Smooth muscle cell (in vitro differentiated cells): ENCODE measurements around the gene SIGLEC5. TPM values are rescaled to one million over a fixed set of nuclear protein-coding genes. Genes with fewer than 3 reads are reported as not detected.

ENCODE experiments used
- DNase-seq: peaks from one replicate; lab custom pipeline; 2025; ENCODE audit not compliant: unreplicated experiment; lab: John Stamatoyannopoulos, UW
- H2AFZ ChIP-seq: fragments of 200-600 bp; sonication (generic); 2 replicates; pipeline ENCODE4 v1.6.0; 2016; ENCODE audit warnings: antibody characterized with exemption, low read depth, mild to moderate bottlenecking
- H3F3A ChIP-seq: fragments of 200-600 bp; sonication (generic); 2 replicates; pipeline ENCODE4 v1.6.0; 2017; ENCODE audit warnings: antibody characterized with exemption, low read depth
- H3K27ac ChIP-seq: fragments of 200-600 bp; sonication (generic); 2 replicates; pipeline ENCODE4 v1.5.1; 2016; ENCODE audit warnings: low read depth, mild to moderate bottlenecking
- H3K27me3 ChIP-seq: fragments of 200-600 bp; sonication (generic); 2 replicates; pipeline ENCODE4 v1.6.1; 2016; ENCODE audit warnings: low read depth, mild to moderate bottlenecking
- H3K36me3 ChIP-seq: fragments of 200-600 bp; sonication (generic); 2 replicates; pipeline ENCODE4 v1.5.1; 2016; ENCODE audit warnings: low read depth
- H3K4me1 ChIP-seq: fragments of 200-600 bp; sonication (generic); 2 replicates; pipeline ENCODE4 v1.5.1; 2016; ENCODE audit warnings: low read depth
- H3K4me2 ChIP-seq: fragments of 200-600 bp; sonication (generic); 2 replicates; pipeline ENCODE4 v1.6.0; 2016; ENCODE audit warnings: mild to moderate bottlenecking
- H3K4me3 ChIP-seq: fragments of 200-600 bp; sonication (generic); 2 replicates; pipeline ENCODE4 v1.5.1; 2016; ENCODE audit warnings: mild to moderate bottlenecking
- H3K79me2 ChIP-seq: fragments of 200-600 bp; sonication (generic); 2 replicates; pipeline ENCODE4 v1.6.0; 2016; ENCODE audit warnings: low read depth, mild to moderate bottlenecking
- H3K9ac ChIP-seq: fragments of 200-600 bp; sonication (generic); 2 replicates; pipeline ENCODE4 v1.6.0; 2016; ENCODE audit warnings: low read depth
- H3K9me3 ChIP-seq: fragments of 200-600 bp; sonication (generic); replicated peaks from 2 replicates; pipeline ENCODE4 v1.5.1; 2016; ENCODE audit warnings: low read depth
- H4K20me1 ChIP-seq: fragments of 200-600 bp; sonication (generic); 2 replicates; pipeline ENCODE4 v1.6.0; 2016; ENCODE audit warnings: low read depth
- WGBS: methylation state at CpG from one replicate; pipeline ENCODE4 v1.1.7; 2016; ENCODE audit warnings: low lambda C conversion rate; 5-methylcytosine and 5-hydroxymethylcytosine counted together
- polyA plus RNA-seq: library from polyadenylated mRNA; unstranded; fragments of >200 nt; fragmentation: Nextera tagmentation; extraction: Ambion mirVana; gene quantifications from 2 replicates; pipeline ENCODE4 v1.2.1, GENCODE V29; 2016
- total RNA-seq: library from RNA; depleted of rRNA; stranded (reverse); fragments of >200 nt; gene quantifications from 2 replicates; pipeline ENCODE4 v1.2.3, GENCODE V29; 2014
- TF ChIP-seq, protein P1 (sequence below): fragments of 200-600 bp; sonication (generic); IDR thresholded peaks from 2 replicates; pipeline ENCODE4 v1.5.1; 2017; ENCODE audit warnings: borderline replicate concordance, mild to moderate bottlenecking, antibody characterized with exemption; ENCODE audit not compliant: insufficient read depth, poor library complexity, severe bottlenecking

SIGLEC5 gene
- total and polyA plus RNA-seq, 2 experiments from 2014 or later, result not detected

DNA sequence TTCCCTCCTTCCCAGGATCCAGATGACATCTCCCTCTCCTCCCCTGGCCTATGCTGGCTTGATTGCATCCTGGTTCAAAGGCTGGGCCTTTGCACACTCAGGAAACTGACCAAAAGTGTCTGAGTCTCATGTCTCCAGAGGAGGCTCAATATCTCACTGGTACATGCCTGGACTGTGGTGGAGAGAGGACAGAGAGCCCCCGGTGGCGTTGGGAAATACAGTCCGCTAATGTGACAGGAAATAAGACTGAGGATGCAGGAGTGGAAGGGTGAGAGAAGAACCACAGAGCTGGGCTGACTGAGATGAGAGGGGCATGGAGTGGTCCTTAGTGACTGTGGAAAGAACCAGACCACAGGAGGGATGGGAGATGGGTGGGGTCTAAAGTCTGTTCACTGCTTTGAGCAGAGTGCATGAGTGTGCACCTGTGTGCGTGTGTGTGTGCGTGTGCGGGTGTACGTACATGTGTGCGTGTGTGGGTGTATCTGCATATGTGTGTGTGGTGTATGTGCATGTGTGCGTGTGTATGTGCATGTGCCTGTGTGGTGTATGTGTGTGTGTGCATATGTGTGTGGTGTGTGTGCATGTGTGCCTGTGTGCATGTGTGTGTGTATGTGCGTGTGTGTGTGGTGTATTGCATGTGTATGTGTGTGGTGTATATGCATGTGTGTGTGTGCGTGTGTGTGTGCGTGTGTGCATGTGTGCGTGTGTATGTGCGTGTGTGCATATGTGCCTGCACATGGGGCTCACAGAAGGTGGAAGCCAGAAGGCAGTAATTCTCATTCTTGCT is 1.9 kb downstream of the SIGLEC5 start:
- H3K4me3 ChIP-seq, result no peak overlapping the region
- no peak overlapping the region for H2AFZ ChIP-seq
- H3K27ac ChIP-seq, result no peak overlapping the region
- no peaks in the 10 kb centered on the region for H3K4me1 ChIP-seq
- no peaks in the 10 kb centered on the region for H4K20me1 ChIP-seq
- TF ChIP-seq, protein P1, sequence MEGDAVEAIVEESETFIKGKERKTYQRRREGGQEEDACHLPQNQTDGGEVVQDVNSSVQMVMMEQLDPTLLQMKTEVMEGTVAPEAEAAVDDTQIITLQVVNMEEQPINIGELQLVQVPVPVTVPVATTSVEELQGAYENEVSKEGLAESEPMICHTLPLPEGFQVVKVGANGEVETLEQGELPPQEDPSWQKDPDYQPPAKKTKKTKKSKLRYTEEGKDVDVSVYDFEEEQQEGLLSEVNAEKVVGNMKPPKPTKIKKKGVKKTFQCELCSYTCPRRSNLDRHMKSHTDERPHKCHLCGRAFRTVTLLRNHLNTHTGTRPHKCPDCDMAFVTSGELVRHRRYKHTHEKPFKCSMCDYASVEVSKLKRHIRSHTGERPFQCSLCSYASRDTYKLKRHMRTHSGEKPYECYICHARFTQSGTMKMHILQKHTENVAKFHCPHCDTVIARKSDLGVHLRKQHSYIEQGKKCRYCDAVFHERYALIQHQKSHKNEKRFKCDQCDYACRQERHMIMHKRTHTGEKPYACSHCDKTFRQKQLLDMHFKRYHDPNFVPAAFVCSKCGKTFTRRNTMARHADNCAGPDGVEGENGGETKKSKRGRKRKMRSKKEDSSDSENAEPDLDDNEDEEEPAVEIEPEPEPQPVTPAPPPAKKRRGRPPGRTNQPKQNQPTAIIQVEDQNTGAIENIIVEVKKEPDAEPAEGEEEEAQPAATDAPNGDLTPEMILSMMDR, result no peak
- no peak for DNase-seq
- no peak overlapping the region for H3K4me2 ChIP-seq
- WGBS, result 90% methylated on average over 14 of the region's 14 CpGs
- H3K79me2 ChIP-seq, result no peaks in the 10 kb centered on the region
- H3F3A ChIP-seq, result no peaks in the 10 kb centered on the region
- H3K27me3 ChIP-seq, result no peaks in the 10 kb centered on the region
- H3K9me3 ChIP-seq, result no peaks in the 10 kb centered on the region
- no peaks in the 10 kb centered on the region for H3K36me3 ChIP-seq
- no peak overlapping the region for H3K9ac ChIP-seq

DNA sequence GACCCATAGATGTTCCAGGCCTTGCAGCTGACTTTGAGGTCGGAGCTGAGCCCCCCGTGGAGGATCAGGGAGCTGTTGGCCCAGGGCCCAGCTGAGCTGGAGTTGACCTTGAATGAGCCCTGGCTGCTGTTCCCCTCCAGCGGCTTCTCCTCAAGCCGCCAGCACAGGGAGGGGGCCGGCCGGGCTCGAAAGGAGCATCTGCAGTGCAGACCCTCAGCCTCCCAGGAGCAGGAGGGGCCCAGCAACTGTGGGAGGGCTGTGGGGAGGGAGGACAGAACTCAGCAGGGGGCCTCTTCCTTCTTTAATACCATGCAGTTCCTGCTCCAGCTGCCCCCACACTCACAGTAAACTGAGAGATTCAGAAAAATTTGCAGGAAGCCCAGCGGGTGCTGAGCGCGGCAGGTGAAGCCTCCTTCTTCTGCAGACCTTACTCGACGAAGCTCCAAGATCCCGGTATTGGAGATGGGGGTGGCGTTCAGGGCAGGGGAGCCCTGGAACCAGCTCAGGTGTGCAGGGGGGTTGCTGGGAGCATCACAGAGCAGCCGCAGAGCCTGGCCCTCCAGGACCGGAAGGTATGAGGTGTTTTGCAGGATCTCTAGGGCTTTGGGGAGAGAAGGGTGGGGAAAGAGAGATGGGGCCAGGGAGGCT is 2.6 kb downstream of the SIGLEC5 start:
- Histone ChIP-seq H3K4me2 (no peak overlapping the region), H3F3A (no peaks in the 10 kb centered on the region), H3K9me3 (no peaks in the 10 kb centered on the region), H3K9ac (no peak overlapping the region), H3K27ac (no peak overlapping the region), H3K4me3 (no peak overlapping the region), H4K20me1 (no peaks in the 10 kb centered on the region), H3K79me2 (no peaks in the 10 kb centered on the region), H2AFZ (no peak overlapping the region), H3K4me1 (no peaks in the 10 kb centered on the region), H3K36me3 (no peaks in the 10 kb centered on the region), H3K27me3 (no peaks in the 10 kb centered on the region)
- TF ChIP-seq, protein P1, result no peak
- WGBS, result 86% methylated on average over 16 of the region's 16 CpGs
- no peak for DNase-seq

- H4K20me1 ChIP-seq, result no peaks in the 10 kb centered on the region
- no peak overlapping the region for H2AFZ ChIP-seq
- no peaks in the 10 kb centered on the region for H3K4me1 ChIP-seq
- H3K27ac ChIP-seq, result no peak overlapping the region
- H3K4me2 ChIP-seq, result no peak overlapping the region
- no peaks in the 10 kb centered on the region for H3K9me3 ChIP-seq
- H3K79me2 ChIP-seq, result no peaks in the 10 kb centered on the region
- no peak overlapping the region for H3K4me3 ChIP-seq
- no peak overlapping the region for H3K9ac ChIP-seq
- no peaks in the 10 kb centered on the region for H3F3A ChIP-seq
- no peak for DNase-seq
- H3K36me3 ChIP-seq, result no peaks in the 10 kb centered on the region
- H3K27me3 ChIP-seq, result no peaks in the 10 kb centered on the region
- WGBS, result 41% methylated on average over 2 of the region's 2 CpGs
- TF ChIP-seq, protein P1, result no peak
These were observed 3.5 kb downstream of the SIGLEC5 start for GRCh38 chr19:51626675-51627074.

- TF ChIP-seq, protein P1, result no peak
- H3K4me1 ChIP-seq, result no peaks in the 10 kb centered on the region
- WGBS, result 60% methylated on average over 2 of the region's 2 CpGs
- no peak overlapping the region for H2AFZ ChIP-seq
- H3K36me3 ChIP-seq, result no peaks in the 10 kb centered on the region
- H3K27me3 ChIP-seq, result no peaks in the 10 kb centered on the region
- H4K20me1 ChIP-seq, result no peaks in the 10 kb centered on the region
- H3K27ac ChIP-seq, result no peak overlapping the region
- no peak for DNase-seq
- no peak overlapping the region for H3K4me3 ChIP-seq
- H3K79me2 ChIP-seq, result no peaks in the 10 kb centered on the region
- H3K9ac ChIP-seq, result no peak overlapping the region
- H3F3A ChIP-seq, result no peaks in the 10 kb centered on the region
- H3K9me3 ChIP-seq, result peaks cover 6% of the 10 kb centered on the region
- H3K4me2 ChIP-seq, result no peak overlapping the region
These were observed 9.0 kb downstream of the SIGLEC5 start for GRCh38 chr19:51621178-51621577.
